Epithelial cell of esophagus (primary cell): ENCODE measurements around the gene PLAAT5.

Experiments used
- DNase-seq: peaks from one replicate; pipeline ENCODE4 v3.0.0; 2010; ENCODE audit warnings: low read depth
- H3K4me3 ChIP-seq: 2 replicates; pipeline ENCODE4 v1.5.1; 2011; ENCODE audit warnings: mild to moderate bottlenecking, low read length, control low read depth
- CTCF ChIP-seq: IDR thresholded peaks from 2 replicates; pipeline ENCODE4 v1.5.1; 2011; ENCODE audit warnings: low read depth, mild to moderate bottlenecking, low read length, control low read depth, inconsistent platforms; ENCODE audit not compliant: insufficient read depth; ENCODE audit errors: missing control alignments

The PLAAT5 gene

DNA sequence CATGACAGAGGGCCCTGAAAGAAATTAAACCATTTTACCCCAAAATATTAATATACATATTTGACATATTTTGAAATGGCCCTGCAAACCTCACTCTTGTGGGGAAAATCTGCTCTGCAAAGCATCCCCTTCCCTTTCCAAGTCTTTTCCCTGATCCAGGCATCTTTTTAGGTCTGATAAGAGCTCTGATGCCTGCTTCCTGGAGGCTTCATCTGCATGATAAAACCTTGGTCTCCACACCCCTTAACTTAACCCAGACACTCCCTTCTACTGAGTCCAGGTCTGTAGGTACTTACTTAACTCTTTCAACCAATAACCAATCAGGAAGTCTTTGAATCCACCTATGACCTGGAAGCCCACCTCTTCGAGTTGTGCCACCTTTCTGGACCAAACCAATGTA, 13.1 kb upstream of the PLAAT5 start:
- no peak overlapping the region for H3K4me3 ChIP-seq
- DNase-seq, result no peak
- TF ChIP-seq CTCF, result no peak

DNA sequence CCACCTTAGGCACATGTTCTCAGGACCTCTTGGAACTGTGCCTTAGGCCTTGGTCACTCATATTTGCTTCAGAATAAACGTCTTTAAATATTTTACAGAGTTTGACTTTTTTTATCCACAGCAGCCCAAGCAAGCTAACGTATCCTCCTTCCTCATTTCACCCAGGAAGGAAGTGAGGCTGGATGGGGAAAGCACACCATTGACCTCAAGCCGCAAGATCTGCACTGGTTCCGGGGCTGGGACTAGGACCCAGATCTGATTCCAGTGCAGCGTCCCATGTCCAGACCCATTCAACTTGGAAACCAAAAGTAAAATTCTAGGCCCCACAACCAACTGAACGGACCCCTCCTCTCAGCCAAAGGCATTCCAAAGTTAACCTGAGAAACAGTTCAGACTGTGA, 12.5 kb upstream of the PLAAT5 start:
- no peak overlapping the region for H3K4me3 ChIP-seq
- no peak for DNase-seq
- TF ChIP-seq CTCF, result no peak

- no peak overlapping the region for H3K4me3 ChIP-seq
- no peak for TF ChIP-seq CTCF
- no peak for DNase-seq
These were observed 11.4 kb upstream of the PLAAT5 start for GRCh38 chr11:63502252-63502820.

DNA sequence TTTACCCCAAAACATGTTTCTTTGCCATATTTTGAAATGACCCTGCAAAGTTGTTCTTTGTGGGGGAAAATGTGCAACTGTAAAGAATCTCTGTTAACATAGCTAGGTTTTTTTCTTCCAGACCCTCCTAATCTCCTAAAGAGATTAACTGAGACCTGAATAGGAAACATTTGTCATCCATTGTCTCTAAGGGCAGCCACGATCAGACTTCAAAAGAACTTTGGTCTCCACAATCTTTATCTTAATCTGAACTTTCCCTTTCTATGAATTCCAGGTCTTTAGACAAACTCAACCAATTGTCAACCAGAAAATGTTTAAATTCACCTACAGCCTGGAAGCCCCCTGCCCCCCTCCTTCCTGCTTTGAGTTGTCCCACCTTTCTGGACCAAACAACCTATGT, 10.3 kb upstream of the PLAAT5 start:
- TF ChIP-seq CTCF, result no peak
- H3K4me3 ChIP-seq, result no peak overlapping the region
- no peak for DNase-seq

- no peak for TF ChIP-seq CTCF
- no peak for DNase-seq
- no peak overlapping the region for H3K4me3 ChIP-seq
These were observed 8.9 kb upstream of the PLAAT5 start for GRCh38 chr11:63499874-63500273.

DNA sequence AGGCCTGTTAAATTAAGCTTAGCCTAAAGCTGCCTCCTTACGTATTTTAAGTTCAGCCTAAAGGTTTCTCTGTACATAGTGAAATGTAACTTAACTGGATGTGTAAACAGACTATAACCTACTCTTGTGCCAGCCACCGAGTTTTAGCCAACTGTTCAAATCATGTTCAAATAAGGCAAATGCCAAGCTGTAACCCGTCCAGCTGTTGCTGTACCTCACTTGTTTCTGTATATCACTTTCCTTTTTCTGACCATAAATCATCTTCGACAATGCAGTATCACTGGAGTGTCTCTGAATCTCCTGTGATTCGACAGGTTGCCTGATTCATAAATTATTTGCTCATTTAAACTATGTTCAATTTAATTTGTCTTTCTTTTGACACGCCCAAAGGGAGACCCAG, 4.0 kb upstream of the PLAAT5 start:
- TF ChIP-seq CTCF, result no peak
- no peak for DNase-seq
- H3K4me3 ChIP-seq, result no peak overlapping the region

DNA sequence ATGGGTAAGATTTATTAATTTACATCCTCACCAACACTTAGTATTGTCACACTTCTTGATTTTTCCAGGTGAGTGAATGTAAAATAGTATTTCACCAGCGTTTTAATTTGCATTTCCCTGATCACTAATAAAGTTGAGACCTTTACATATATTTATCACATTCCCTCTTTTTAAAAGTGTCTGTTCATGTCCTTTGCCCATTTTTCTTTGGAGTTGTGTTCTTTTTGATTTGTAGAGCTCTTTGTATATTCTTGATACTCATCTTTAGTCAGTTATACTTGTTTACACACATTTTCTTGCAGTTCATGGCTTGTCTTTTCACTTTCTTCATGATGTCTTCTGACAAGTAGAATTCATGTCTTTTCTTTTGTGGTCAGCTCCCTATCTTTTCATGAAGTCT, 2.2 kb upstream of the PLAAT5 start:
- TF ChIP-seq CTCF, result no peak
- DNase-seq, result no peak
- no peak overlapping the region for H3K4me3 ChIP-seq
